ENCODE results near the gene ANKRD9. TPM values are rescaled to one million over a fixed set of nuclear protein-coding genes. Genes with fewer than 3 reads are reported as not detected.

Gene ANKRD9
- total RNA-seq, 1 donor from 2014 or later: 10.8 TPM

DNA sequence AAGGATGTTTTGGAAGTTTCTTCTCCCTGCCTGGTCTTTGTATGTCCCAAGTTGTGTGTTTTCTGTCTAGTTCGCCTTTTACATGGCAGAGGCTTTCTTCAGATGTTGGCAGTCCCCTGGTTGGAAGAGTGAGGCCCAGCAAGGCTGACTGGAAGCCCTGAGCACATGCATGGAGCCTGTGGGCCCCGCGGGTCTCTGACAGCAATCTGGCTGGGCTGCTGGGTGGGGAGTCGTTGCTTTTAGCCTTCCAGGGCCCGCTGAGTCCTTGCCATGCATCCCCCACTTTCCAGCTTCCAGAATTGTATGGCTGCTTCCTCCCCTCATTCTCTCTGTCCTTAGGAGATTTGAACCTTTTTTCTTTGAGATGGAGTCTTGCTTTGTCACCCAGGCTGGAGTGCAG is 25.3 kb downstream of the ANKRD9 start:
- H3K79me2 ChIP-seq (ENCODE audit: low read depth): no peaks in the 10 kb centered on the region
- H3K9ac ChIP-seq: no peak overlapping the region
- Mint-ChIP-seq H3K27me3 (ENCODE audit: insufficient read depth, low read depth) (peaks cover 6% of the 10 kb centered on the region), H3K4me3 (no peak overlapping the region), H3K27ac (no peak overlapping the region), H3K4me1 (no peaks in the 10 kb centered on the region), H3K36me3 (peaks cover 11% of the 10 kb centered on the region), H3K9me3 (no peaks in the 10 kb centered on the region)
- H3K27ac ChIP-seq: no peak overlapping the region
- DNase-seq (ENCODE audit: low spot score): no peak
- no peaks in the 10 kb centered on the region for H3K4me1 ChIP-seq
- no peaks in the 10 kb centered on the region for H4K20me1 ChIP-seq (ENCODE audit: low read depth)
- no peak overlapping the region for H2AFZ ChIP-seq (replicated peaks)
- H3K4me3 ChIP-seq: no peak overlapping the region
- no peaks in the 10 kb centered on the region for H3F3A ChIP-seq (ENCODE audit: low read depth)
- no peaks in the 10 kb centered on the region for H3K36me3 ChIP-seq
- H3K4me2 ChIP-seq: no peak overlapping the region
- H3K27me3 ChIP-seq: no peaks in the 10 kb centered on the region
- H3K9me3 ChIP-seq (ENCODE audit: low read depth): no peaks in the 10 kb centered on the region
- no peak for TF ChIP-seq EZH2phosphoT487 (IDR thresholded peaks at IDR 0.05)

- TF ChIP-seq EZH2 (IDR thresholded peaks at IDR 0.05) (no peak), CTCF (IDR thresholded peaks at IDR 0.05) (no peak), EZH2phosphoT487 (IDR thresholded peaks at IDR 0.05) (no peak)
- Histone ChIP-seq H4K20me1 (ENCODE audit: low read depth) (no peaks in the 10 kb centered on the region), H3K36me3 (no peaks in the 10 kb centered on the region), H3K27me3 (no peaks in the 10 kb centered on the region), H3K4me1 (no peaks in the 10 kb centered on the region), H3K9me3 (ENCODE audit: low read depth) (no peaks in the 10 kb centered on the region), H2AFZ (replicated peaks) (no peak overlapping the region), H3K9ac (no peak overlapping the region), H3K4me3 (no peak overlapping the region), H3K27ac (no peak overlapping the region), H3K4me2 (no peak overlapping the region), H3K79me2 (ENCODE audit: low read depth) (no peaks in the 10 kb centered on the region), H3F3A (ENCODE audit: low read depth) (no peaks in the 10 kb centered on the region)
- peaks cover 3% of the 10 kb centered on the region for H3K27me3 Mint-ChIP-seq (ENCODE audit: insufficient read depth, low read depth)
- no peaks in the 10 kb centered on the region for H3K9me3 Mint-ChIP-seq
- H3K4me3 Mint-ChIP-seq: no peak overlapping the region
- DNase-seq (ENCODE audit: low spot score): no peak
- no peaks in the 10 kb centered on the region for H3K4me1 Mint-ChIP-seq
- peaks cover 11% of the 10 kb centered on the region for H3K36me3 Mint-ChIP-seq
- H3K27ac Mint-ChIP-seq: no peak overlapping the region
Observed at GRCh38 chr14:102481791-102482238, 27.8 kb downstream of the ANKRD9 start.

GRCh38 chr14:102481371-102481770 is 28.2 kb downstream of the ANKRD9 start:
- no peak for DNase-seq (ENCODE audit: low spot score)
- Histone ChIP-seq H4K20me1 (ENCODE audit: low read depth) (no peaks in the 10 kb centered on the region), H3K9me3 (ENCODE audit: low read depth) (no peaks in the 10 kb centered on the region), H3K4me2 (no peak overlapping the region), H3K27ac (no peak overlapping the region), H3F3A (ENCODE audit: low read depth) (no peaks in the 10 kb centered on the region), H3K9ac (no peak overlapping the region), H3K4me1 (no peaks in the 10 kb centered on the region), H2AFZ (replicated peaks) (no peak overlapping the region), H3K36me3 (no peaks in the 10 kb centered on the region), H3K4me3 (no peak overlapping the region), H3K27me3 (no peaks in the 10 kb centered on the region), H3K79me2 (ENCODE audit: low read depth) (no peaks in the 10 kb centered on the region)
- no peak overlapping the region for H3K4me3 Mint-ChIP-seq
- H3K27ac Mint-ChIP-seq: no peak overlapping the region
- H3K36me3 Mint-ChIP-seq: peaks cover 13% of the 10 kb centered on the region
- TF ChIP-seq EZH2phosphoT487 (IDR thresholded peaks at IDR 0.05): no peak
- H3K27me3 Mint-ChIP-seq (ENCODE audit: insufficient read depth, low read depth): peaks cover 3% of the 10 kb centered on the region
- no peaks in the 10 kb centered on the region for H3K4me1 Mint-ChIP-seq
- no peaks in the 10 kb centered on the region for H3K9me3 Mint-ChIP-seq

DNA sequence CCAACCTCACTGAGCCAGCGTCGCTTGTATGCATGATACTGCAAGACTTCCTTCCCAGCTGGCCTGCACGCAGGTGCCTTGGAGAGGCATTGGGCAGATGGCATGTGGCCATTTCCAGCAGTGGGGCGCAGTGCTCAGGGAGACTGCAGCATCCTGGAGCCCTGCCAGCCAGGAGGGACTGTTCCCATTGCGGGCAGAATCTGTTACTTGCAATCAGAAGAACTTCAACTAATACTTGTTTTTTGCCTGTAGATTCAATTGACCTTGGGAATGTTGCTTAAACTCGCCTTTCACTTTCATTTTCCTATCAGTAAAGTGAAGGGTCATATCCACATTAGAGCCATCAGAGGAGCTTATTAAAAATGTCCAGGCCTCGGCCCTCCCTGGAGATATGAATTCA is 29.8 kb downstream of the ANKRD9 start:
- no peak overlapping the region for H3K4me3 Mint-ChIP-seq
- H3K9me3 Mint-ChIP-seq: no peaks in the 10 kb centered on the region
- Histone ChIP-seq H2AFZ (replicated peaks) (no peak overlapping the region), H3K4me3 (no peak overlapping the region), H3K27me3 (no peaks in the 10 kb centered on the region), H3F3A (ENCODE audit: low read depth) (no peaks in the 10 kb centered on the region), H3K4me2 (no peak overlapping the region), H3K27ac (no peak overlapping the region), H3K36me3 (no peaks in the 10 kb centered on the region), H3K4me1 (no peaks in the 10 kb centered on the region), H3K9ac (no peak overlapping the region), H3K79me2 (ENCODE audit: low read depth) (no peaks in the 10 kb centered on the region), H3K9me3 (ENCODE audit: low read depth) (no peaks in the 10 kb centered on the region), H4K20me1 (ENCODE audit: low read depth) (no peaks in the 10 kb centered on the region)
- TF ChIP-seq EZH2 (IDR thresholded peaks at IDR 0.05) (no peak), EZH2phosphoT487 (IDR thresholded peaks at IDR 0.05) (no peak), CTCF (IDR thresholded peaks at IDR 0.05) (no peak)
- H3K27ac Mint-ChIP-seq: peak overlapping the region; percentile 59
- DNase-seq (ENCODE audit: low spot score): no peak
- no peaks in the 10 kb centered on the region for H3K4me1 Mint-ChIP-seq
- H3K36me3 Mint-ChIP-seq: peaks cover 18% of the 10 kb centered on the region
- H3K27me3 Mint-ChIP-seq (ENCODE audit: insufficient read depth, low read depth): peaks cover 3% of the 10 kb centered on the region

Data from neural progenitor cell (in vitro differentiated cells).